GM20431 (cell line): ENCODE data around the gene TAS2R41.
"Not testable (repeated sequence)": the region's sequence is repeated elsewhere in the genome, so short reads cannot be mapped to it uniquely, and the experiment has no call there.

Experiments
- in situ Hi-C: fragments of 300-500 bp; cut with MseI, MboI; formaldehyde crosslinking; loops from one replicate; pipeline ENCODE4 v1.15.0; 2020; ENCODE audit warnings: low sequenced_read_pairs; ENCODE audit not compliant: unreplicated experiment

Gene TAS2R41

GRCh38 chr7:143455491-143455890 is 22.2 kb upstream of the TAS2R41 start:
- in situ Hi-C loops: no loop called here

GRCh38 chr7:143455942-143456341 is 21.7 kb upstream of the TAS2R41 start:
- in situ Hi-C loops: no loop called here

GRCh38 chr7:143456992-143457793 is 20.5 kb upstream of the TAS2R41 start:
- in situ Hi-C loops: no loop called here

GRCh38 chr7:143458263-143458662 is 19.4 kb upstream of the TAS2R41 start:
- in situ Hi-C loops: no loop called here

- in situ Hi-C loops: no loop called here
Observed at GRCh38 chr7:143458681-143459080, 19.0 kb upstream of the TAS2R41 start.

- in situ Hi-C loops: no loop called here
Observed at GRCh38 chr7:143459359-143459758, 18.3 kb upstream of the TAS2R41 start.

GRCh38 chr7:143460271-143460979 is 17.2 kb upstream of the TAS2R41 start:
- in situ Hi-C loops: no loop called here

GRCh38 chr7:143462045-143462444 is 15.6 kb upstream of the TAS2R41 start:
- in situ Hi-C loops: no loop called here

- in situ Hi-C loops: no loop called here
Observed at GRCh38 chr7:143463556-143463955, 14.1 kb upstream of the TAS2R41 start.

- in situ Hi-C loops: no loop called here
Observed at GRCh38 chr7:143463957-143464356, 13.7 kb upstream of the TAS2R41 start.

GRCh38 chr7:143467724-143468123 is 9.9 kb upstream of the TAS2R41 start:
- in situ Hi-C loops: no loop called here

- in situ Hi-C loops: not testable (repeated sequence)
Observed at GRCh38 chr7:143472071-143472689, 5.5 kb upstream of the TAS2R41 start.

- in situ Hi-C loops: no loop called here
Observed at GRCh38 chr7:143479055-143479766, 1.5 kb downstream of the TAS2R41 start.

- in situ Hi-C loops: no loop called here
Observed at GRCh38 chr7:143480501-143480900, 2.8 kb downstream of the TAS2R41 start.

- in situ Hi-C loops: no loop called here
Observed at GRCh38 chr7:143484119-143484518, 6.4 kb downstream of the TAS2R41 start.

GRCh38 chr7:143485094-143485493 is 7.4 kb downstream of the TAS2R41 start:
- in situ Hi-C loops: no loop called here

GRCh38 chr7:143485500-143485899 is 7.8 kb downstream of the TAS2R41 start:
- in situ Hi-C loops: no loop called here

GRCh38 chr7:143486266-143486665 is 8.6 kb downstream of the TAS2R41 start:
- in situ Hi-C loops: not testable (repeated sequence)

GRCh38 chr7:143487061-143487460 is 9.4 kb downstream of the TAS2R41 start:
- in situ Hi-C loops: no loop called here

- in situ Hi-C loops: no loop called here
Observed at GRCh38 chr7:143487566-143487965, 9.9 kb downstream of the TAS2R41 start.
